NOMO-1 treated with DMSO at 0.1 percent for 48 hours (cell line): ENCODE results near the gene UNC93B1.
"Not testable (repeated sequence)": the region's sequence is repeated elsewhere in the genome, so short reads cannot be mapped to it uniquely, and the experiment has no call there.

Experiments
- DNase-seq: peaks from one replicate; lab custom pipeline; 2025; ENCODE audit not compliant: unreplicated experiment; lab: John Stamatoyannopoulos, UW

Gene UNC93B1

GRCh38 chr11:67946403-67946802 is 57.5 kb downstream of the UNC93B1 start:
- DNase-seq: not testable (repeated sequence)

- not testable (repeated sequence) for DNase-seq
Measured at GRCh38 chr11:67943406-67943805, 60.5 kb downstream of the UNC93B1 start.
